ENCODE measurements around the gene OST4. TPM values are rescaled to one million over a fixed set of nuclear protein-coding genes. Genes with fewer than 3 reads are reported as not detected.

Gene OST4
- total and polyA plus RNA-seq, 10 of the 15 experiments (the other 5 are each of a cell fraction or from before 2014, with no cell fraction given) = 270 to 1,543 (median 523) TPM

DNA sequence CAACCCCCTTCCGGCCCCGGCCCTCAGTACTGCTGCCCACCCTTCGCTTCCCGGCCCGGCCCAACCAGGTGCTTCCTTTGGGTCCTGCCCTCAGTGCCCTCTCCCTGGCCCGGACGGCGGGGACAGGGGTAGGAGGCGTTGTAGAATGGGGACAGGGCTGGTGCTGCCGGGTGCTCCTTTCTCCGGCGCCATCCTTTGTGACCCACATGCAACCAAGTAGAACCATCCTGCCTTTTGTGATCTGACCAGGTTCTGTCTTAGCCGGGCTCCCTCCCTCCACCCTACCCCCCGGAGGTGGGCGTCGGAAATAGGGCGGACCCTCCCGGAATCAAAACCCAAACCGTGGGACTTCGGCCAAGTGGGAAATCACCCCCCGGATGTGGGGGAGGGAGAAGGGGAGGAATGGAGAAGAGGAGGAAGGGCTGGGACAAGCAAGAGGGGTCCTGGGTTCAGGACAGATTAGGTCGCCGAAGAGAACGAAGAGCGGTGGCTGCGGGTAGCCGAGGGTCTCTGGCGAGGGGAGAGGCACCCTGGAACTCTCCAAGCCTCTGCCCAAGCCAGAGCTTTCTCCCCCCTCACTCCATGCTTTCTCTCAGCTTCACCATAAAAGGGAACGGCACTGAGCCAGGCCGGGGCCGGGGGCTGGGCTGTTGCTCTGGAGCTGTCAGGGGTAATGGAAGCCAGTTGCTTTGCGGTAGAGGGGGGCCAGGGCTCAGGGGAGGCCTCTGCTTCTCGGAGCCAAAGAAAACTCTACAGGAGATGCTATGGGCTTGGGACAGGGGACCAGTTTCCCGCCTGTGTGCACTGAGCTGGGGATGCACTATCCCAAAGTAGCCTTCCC is 756 bp upstream of the OST4 start (continued):
- TF ChIP-seq, protein P1, sequence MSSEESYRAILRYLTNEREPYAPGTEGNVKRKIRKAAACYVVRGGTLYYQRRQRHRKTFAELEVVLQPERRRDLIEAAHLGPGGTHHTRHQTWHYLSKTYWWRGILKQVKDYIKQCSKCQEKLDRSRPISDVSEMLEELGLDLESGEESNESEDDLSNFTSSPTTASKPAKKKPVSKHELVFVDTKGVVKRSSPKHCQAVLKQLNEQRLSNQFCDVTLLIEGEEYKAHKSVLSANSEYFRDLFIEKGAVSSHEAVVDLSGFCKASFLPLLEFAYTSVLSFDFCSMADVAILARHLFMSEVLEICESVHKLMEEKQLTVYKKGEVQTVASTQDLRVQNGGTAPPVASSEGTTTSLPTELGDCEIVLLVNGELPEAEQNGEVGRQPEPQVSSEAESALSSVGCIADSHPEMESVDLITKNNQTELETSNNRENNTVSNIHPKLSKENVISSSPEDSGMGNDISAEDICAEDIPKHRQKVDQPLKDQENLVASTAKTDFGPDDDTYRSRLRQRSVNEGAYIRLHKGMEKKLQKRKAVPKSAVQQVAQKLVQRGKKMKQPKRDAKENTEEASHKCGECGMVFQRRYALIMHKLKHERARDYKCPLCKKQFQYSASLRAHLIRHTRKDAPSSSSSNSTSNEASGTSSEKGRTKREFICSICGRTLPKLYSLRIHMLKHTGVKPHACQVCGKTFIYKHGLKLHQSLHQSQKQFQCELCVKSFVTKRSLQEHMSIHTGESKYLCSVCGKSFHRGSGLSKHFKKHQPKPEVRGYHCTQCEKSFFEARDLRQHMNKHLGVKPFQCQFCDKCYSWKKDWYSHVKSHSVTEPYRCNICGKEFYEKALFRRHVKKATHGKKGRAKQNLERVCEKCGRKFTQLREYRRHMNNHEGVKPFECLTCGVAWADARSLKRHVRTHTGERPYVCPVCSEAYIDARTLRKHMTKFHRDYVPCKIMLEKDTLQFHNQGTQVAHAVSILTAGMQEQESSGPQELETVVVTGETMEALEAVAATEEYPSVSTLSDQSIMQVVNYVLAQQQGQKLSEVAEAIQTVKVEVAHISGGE (CRISPR knock-in tag; IDR thresholded peaks at IDR 0.05) = no peak
- TF ChIP-seq ZBED1 (IDR thresholded peaks at IDR 0.05; ENCODE audit: borderline replicate concordance) (0 out of 2 replicates have a peak, but pooled peaks have one; percentile 38), SIN3A (IDR thresholded peaks at IDR 0.05; ENCODE audit: low read depth, low read length) (no peak), NFYB (IDR thresholded peaks at IDR 0.05; ENCODE audit: insufficient read depth, low read depth, low read length) (no peak), NRF1 (conservative IDR thresholded peaks at IDR 0.05; ENCODE audit: low read depth, low read length) (no peak), SRF (IDR thresholded peaks at IDR 0.05; ENCODE audit: low read depth in 2 of 2, low read length in 2 of 2) (peak; percentile 21 to 85; a peak in 2 of 4 replicates), EGR1 (IDR thresholded peaks at IDR 0.05; ENCODE audit: borderline replicate concordance in 1 of 2, low read depth in 2 of 2, low read length in 2 of 2) (peak in 1 of 2 experiments; percentile 68; a peak in 2 of 3 replicates), MXI1 (IDR thresholded peaks at IDR 0.05; ENCODE audit: low read depth, low read length) (no peak), NKRF (conservative IDR thresholded peaks at IDR 0.05) (no peak; the same call in 1 of the 2 replicates), NFYA (IDR thresholded peaks at IDR 0.05; ENCODE audit: borderline replicate concordance, low read depth, low read length) (no peak), ESRRA (IDR thresholded peaks at IDR 0.05; ENCODE audit: low read length) (no peak), SREBF2 (IDR thresholded peaks at IDR 0.05; ENCODE audit: low read length) (no peak), ZNF687 (IDR thresholded peaks at IDR 0.05) (no peak), HDAC6 (IDR thresholded peaks at IDR 0.05; ENCODE audit: unreplicated experiment) (no peak), POLR2AphosphoS5 (IDR thresholded peaks at IDR 0.05; ENCODE audit: low read length) (0 out of 2 replicates have a peak, but pooled peaks have one; percentile 7), CBFB (IDR thresholded peaks at IDR 0.05; ENCODE audit: low read depth) (peak; percentile 25; the same call in 1 of the 2 replicates)
- TF ChIP-seq, protein P2, sequence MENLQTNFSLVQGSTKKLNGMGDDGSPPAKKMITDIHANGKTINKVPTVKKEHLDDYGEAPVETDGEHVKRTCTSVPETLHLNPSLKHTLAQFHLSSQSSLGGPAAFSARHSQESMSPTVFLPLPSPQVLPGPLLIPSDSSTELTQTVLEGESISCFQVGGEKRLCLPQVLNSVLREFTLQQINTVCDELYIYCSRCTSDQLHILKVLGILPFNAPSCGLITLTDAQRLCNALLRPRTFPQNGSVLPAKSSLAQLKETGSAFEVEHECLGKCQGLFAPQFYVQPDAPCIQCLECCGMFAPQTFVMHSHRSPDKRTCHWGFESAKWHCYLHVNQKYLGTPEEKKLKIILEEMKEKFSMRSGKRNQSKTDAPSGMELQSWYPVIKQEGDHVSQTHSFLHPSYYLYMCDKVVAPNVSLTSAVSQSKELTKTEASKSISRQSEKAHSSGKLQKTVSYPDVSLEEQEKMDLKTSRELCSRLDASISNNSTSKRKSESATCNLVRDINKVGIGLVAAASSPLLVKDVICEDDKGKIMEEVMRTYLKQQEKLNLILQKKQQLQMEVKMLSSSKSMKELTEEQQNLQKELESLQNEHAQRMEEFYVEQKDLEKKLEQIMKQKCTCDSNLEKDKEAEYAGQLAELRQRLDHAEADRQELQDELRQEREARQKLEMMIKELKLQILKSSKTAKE (IDR thresholded peaks at IDR 0.05; ENCODE audit: low read depth, poor library complexity, severe bottlenecking) = no peak
